Measurements from ENCODE around the gene SLC10A1. TPM values are rescaled to one million over a fixed set of nuclear protein-coding genes. Genes with fewer than 3 reads are reported as not detected.
"Not testable (repeated sequence)": the region's sequence is repeated elsewhere in the genome, so short reads cannot be mapped to it uniquely, and the experiment has no call there.

SLC10A1 gene
- total and polyA plus RNA-seq, 8 donors = not detected

DNA sequence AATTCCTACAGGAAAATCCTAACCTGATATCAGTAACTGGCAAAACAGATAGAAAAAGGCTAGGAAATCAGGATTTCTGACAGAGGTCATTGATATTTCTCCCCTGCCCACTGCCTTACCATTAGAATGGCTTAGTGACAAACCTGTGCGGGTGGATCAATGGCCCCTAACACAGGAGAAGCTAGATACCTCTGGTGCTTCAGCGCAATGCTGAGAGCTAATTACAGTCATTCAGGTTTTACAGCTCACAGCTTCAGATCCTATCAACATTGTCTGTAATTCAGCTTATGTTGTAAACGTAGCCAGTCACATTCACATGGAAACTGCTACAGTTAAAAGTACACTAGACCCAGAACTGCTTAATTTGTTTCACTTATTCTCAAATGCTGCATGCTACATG lies 17.4 kb upstream of the SLC10A1 start:
- no peak overlapping the region for H3K4me3 ChIP-seq
- no peak for DNase-seq
- intact Hi-C loops (cut with DNase I; ENCODE audit: low total_unique reads) = no loop called here
- TF ChIP-seq POLR2AphosphoS5 (IDR thresholded peaks at IDR 0.05) (no peak), EP300 (IDR thresholded peaks at IDR 0.05) (no peak), POLR2A (IDR thresholded peaks at IDR 0.05) (no peak)
- TF ChIP-seq, protein P1, sequence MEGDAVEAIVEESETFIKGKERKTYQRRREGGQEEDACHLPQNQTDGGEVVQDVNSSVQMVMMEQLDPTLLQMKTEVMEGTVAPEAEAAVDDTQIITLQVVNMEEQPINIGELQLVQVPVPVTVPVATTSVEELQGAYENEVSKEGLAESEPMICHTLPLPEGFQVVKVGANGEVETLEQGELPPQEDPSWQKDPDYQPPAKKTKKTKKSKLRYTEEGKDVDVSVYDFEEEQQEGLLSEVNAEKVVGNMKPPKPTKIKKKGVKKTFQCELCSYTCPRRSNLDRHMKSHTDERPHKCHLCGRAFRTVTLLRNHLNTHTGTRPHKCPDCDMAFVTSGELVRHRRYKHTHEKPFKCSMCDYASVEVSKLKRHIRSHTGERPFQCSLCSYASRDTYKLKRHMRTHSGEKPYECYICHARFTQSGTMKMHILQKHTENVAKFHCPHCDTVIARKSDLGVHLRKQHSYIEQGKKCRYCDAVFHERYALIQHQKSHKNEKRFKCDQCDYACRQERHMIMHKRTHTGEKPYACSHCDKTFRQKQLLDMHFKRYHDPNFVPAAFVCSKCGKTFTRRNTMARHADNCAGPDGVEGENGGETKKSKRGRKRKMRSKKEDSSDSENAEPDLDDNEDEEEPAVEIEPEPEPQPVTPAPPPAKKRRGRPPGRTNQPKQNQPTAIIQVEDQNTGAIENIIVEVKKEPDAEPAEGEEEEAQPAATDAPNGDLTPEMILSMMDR (IDR thresholded peaks at IDR 0.05) = no peak
- no peaks in the 10 kb centered on the region for H3K9me3 ChIP-seq
- H3K27me3 ChIP-seq = peaks cover 0 to 41% (median 10%) of the 10 kb centered on the region in 3 donors
- peaks cover 0 to 6% (median 3%) of the 10 kb centered on the region in 4 donors for H3K4me1 ChIP-seq
- 68 to 78% (median 76%) methylated on average over 3 of the region's 3 CpGs for WGBS, 5 donors
- H3K36me3 ChIP-seq = no peaks in the 10 kb centered on the region
- H3K27ac ChIP-seq = no peak overlapping the region

DNA sequence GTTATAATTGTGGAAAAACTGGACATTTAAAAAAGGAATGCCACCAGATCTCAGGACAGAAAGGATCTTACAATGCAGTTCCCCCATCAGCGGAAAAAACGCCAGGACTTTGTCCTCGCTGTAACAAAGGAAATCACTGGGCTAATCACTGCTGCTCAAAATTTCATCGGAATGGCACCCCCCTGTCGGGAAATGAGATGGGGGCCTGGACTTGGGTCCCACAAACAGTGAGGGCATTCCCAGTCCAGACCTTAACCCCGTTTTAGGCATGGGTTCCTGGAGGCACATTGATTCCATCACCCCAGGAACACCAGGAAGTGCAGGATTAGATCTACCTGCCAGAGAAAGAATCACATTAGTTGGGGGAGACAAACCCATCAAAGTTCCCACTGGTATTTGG lies 16.3 kb upstream of the SLC10A1 start:
- WGBS, 5 donors = 71 to 89% (median 83%) methylated on average over 6 of the region's 6 CpGs
- intact Hi-C loops (cut with DNase I; ENCODE audit: low total_unique reads); H3K27ac ChIP-seq; H3K4me1 ChIP-seq; DNase-seq; H3K36me3 ChIP-seq; H3K4me3 ChIP-seq; H3K9me3 ChIP-seq: not testable (repeated sequence)
- H3K27me3 ChIP-seq = peaks cover 0 to 40% (median 10%) of the 10 kb centered on the region in 3 donors

DNA sequence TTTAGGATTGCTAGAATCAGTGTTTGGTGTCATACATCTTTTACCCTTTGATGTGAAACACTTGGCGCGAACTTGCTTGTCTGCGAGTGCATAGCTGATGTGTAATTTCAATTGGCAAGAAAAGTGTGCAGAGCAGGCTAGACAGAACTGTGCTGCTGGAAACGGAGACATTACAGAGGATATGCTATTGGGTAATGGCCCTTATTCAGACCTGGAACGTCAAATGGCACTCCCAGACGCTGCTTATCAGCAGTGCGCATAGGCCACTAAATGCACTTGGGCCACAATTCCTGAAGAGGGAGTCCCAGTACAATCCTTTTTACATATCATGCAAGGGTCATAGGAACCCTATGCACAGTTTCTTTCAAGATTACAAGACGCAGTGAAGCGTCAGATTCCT lies 15.7 kb upstream of the SLC10A1 start:
- H3K27me3 ChIP-seq = peaks cover 0 to 34% (median 6%) of the 10 kb centered on the region in 3 donors
- H3K36me3 ChIP-seq = no peaks in the 10 kb centered on the region
- no peaks in the 10 kb centered on the region for H3K9me3 ChIP-seq
- no peak overlapping the region for H3K4me3 ChIP-seq
- no peak overlapping the region for H3K27ac ChIP-seq
- intact Hi-C loops (cut with DNase I; ENCODE audit: low total_unique reads) = no loop called here
- no peak for DNase-seq
- WGBS, 5 donors = 77 to 86% (median 80%) methylated on average over 9 of the region's 9 CpGs
- peaks cover 0 to 6% (median 0%) of the 10 kb centered on the region in 4 donors for H3K4me1 ChIP-seq
- TF ChIP-seq POLR2A (IDR thresholded peaks at IDR 0.05) (no peak), EP300 (IDR thresholded peaks at IDR 0.05) (no peak), POLR2AphosphoS5 (IDR thresholded peaks at IDR 0.05) (no peak)
- TF ChIP-seq, protein P1 (IDR thresholded peaks at IDR 0.05) = no peak

DNA sequence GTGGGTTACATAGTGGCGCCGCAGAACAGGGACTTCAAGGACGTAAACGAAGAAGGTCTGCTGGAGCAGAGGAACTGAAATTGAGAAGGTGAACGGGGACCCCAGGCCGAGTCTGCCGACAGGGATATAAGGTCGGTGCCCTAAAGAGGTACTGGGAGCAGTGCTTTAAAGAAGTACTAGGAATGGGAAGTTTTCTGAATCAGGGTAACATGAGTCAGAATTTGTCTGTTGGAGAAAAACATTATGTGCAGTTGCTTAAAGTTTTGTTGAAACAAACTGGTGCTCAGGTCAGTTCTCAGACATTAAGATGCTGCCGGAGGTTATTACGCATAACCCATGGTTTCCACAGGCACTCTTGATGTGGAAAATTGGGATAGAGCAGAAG lies 14.8 kb upstream of the SLC10A1 start:
- no peaks in the 10 kb centered on the region for H3K36me3 ChIP-seq
- WGBS, 5 donors = 88 to 95% (median 92%) methylated on average over 10 of the region's 10 CpGs
- intact Hi-C loops (cut with DNase I; ENCODE audit: low total_unique reads) = no loop called here
- DNase-seq = no peak
- TF ChIP-seq POLR2A (IDR thresholded peaks at IDR 0.05) (no peak), POLR2AphosphoS5 (IDR thresholded peaks at IDR 0.05) (no peak), EP300 (IDR thresholded peaks at IDR 0.05) (no peak)
- TF ChIP-seq, protein P1 (IDR thresholded peaks at IDR 0.05) = no peak
- no peak overlapping the region for H3K27ac ChIP-seq
- peaks cover 0 to 6% (median 0%) of the 10 kb centered on the region in 4 donors for H3K4me1 ChIP-seq
- H3K9me3 ChIP-seq = no peaks in the 10 kb centered on the region
- H3K4me3 ChIP-seq = no peak overlapping the region
- peaks cover 0 to 25% (median 0%) of the 10 kb centered on the region in 3 donors for H3K27me3 ChIP-seq

DNA sequence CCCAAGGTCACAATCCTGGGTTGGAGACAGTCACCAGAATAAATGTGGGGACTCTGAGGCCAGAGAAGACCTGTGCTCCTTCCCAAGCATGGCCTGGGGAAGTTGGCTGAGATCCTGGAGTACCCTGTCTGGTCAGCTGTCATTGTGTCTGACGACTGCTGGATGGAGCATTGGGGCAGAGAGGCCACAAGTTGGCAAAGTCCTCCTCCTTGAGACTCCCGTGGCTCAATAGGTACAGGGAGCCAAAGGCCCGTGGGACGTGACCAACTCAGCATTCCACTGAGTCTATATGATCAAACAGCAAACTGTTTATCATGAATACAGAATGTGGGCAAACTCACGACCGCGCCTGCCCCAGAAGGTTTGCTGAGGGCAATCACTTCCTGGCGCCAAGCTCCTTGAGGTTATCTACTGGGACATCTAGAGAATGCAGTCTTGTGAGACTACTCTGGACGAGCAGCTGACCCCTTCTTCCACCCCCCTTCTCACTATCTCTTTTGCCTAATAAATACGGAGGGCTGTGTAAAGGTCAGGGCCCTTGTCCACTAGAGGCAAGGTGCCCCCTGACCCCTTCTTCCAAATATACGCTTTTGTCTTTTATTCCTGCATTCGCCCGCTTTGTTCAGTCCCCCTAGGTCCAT lies 14.3 kb upstream of the SLC10A1 start:
- WGBS, 5 donors = 41 to 57% (median 54%) methylated on average over 13 of the region's 13 CpGs
- peak; percentile 28 to 32 for DNase-seq
- no peaks in the 10 kb centered on the region for H3K36me3 ChIP-seq
- no peaks in the 10 kb centered on the region for H3K9me3 ChIP-seq
- no peak overlapping the region for H3K4me3 ChIP-seq
- H3K27me3 ChIP-seq = peaks cover 0 to 22% (median 0%) of the 10 kb centered on the region in 3 donors
- TF ChIP-seq, protein P1 (IDR thresholded peaks at IDR 0.05) = no peak
- TF ChIP-seq POLR2AphosphoS5 (IDR thresholded peaks at IDR 0.05) = no peak
- no peak for TF ChIP-seq EP300 (IDR thresholded peaks at IDR 0.05)
- TF ChIP-seq POLR2A (IDR thresholded peaks at IDR 0.05) = no peak
- intact Hi-C loops (cut with DNase I; ENCODE audit: low total_unique reads) = no loop called here
- H3K27ac ChIP-seq = no peak overlapping the region
- peaks cover 0 to 6% (median 0%) of the 10 kb centered on the region in 4 donors for H3K4me1 ChIP-seq

All from stomach (tissue), 9 donors.